SK-N-SH treated with all-trans-retinoic acid at 6 μM for 48 hours (cell line): ENCODE results near the gene CD276.

ENCODE experiments used
- ARNTL ChIP-seq: fragments of 450-650 bp; formaldehyde crosslinking; IDR thresholded peaks from 2 replicates; pipeline ENCODE4 v1.5.0; 2020; ENCODE audit warnings: low read depth, mild to moderate bottlenecking, moderate library complexity, borderline replicate concordance
- RARB ChIP-seq: fragments of 250-450 bp; sonication (Bioruptor Pico); IDR thresholded peaks from 2 replicates; pipeline ENCODE4 v1.8.0; 2021; ENCODE audit warnings: mild to moderate bottlenecking, moderate library complexity
- TOX ChIP-seq: fragments of 250-450 bp; sonication (Bioruptor Pico); IDR thresholded peaks from 2 replicates; pipeline ENCODE4 v1.8.0; 2021; ENCODE audit warnings: mild to moderate bottlenecking, moderate library complexity, borderline replicate concordance
- ZC3H10 ChIP-seq: fragments of 250-450 bp; sonication (Bioruptor Pico); IDR thresholded peaks from 2 replicates; pipeline ENCODE4 v1.5.1; 2021; ENCODE audit warnings: mild to moderate bottlenecking, moderate library complexity
- ZNF565 ChIP-seq: fragments of 450-650 bp; formaldehyde crosslinking; conservative IDR thresholded peaks from 2 replicates; pipeline ENCODE4 v1.5.0; 2020; ENCODE audit warnings: low read depth, mild to moderate bottlenecking, moderate library complexity
- ZNF70 ChIP-seq: fragments of 450-650 bp; formaldehyde crosslinking; IDR thresholded peaks from 2 replicates; pipeline ENCODE4 v1.5.0; 2020; ENCODE audit warnings: mild to moderate bottlenecking, moderate library complexity
- TF ChIP-seq, protein P1 (sequence below): fragments of 250-450 bp; sonication (Bioruptor Pico); IDR thresholded peaks from 2 replicates; pipeline ENCODE4 v1.5.1; 2021; ENCODE audit warnings: mild to moderate bottlenecking, moderate library complexity
- TF ChIP-seq, protein P2 (sequence below): fragments of 250-450 bp; sonication (Bioruptor Pico); IDR thresholded peaks from 2 replicates; pipeline ENCODE4 v1.5.1; 2020; ENCODE audit warnings: low read depth, mild to moderate bottlenecking, moderate library complexity
- TF ChIP-seq, protein P3 (sequence below): fragments of 250-450 bp; sonication (Bioruptor Pico); IDR thresholded peaks from 2 replicates; pipeline ENCODE4 v1.8.0; 2020; ENCODE audit warnings: mild to moderate bottlenecking, moderate library complexity, borderline replicate concordance

DNA sequence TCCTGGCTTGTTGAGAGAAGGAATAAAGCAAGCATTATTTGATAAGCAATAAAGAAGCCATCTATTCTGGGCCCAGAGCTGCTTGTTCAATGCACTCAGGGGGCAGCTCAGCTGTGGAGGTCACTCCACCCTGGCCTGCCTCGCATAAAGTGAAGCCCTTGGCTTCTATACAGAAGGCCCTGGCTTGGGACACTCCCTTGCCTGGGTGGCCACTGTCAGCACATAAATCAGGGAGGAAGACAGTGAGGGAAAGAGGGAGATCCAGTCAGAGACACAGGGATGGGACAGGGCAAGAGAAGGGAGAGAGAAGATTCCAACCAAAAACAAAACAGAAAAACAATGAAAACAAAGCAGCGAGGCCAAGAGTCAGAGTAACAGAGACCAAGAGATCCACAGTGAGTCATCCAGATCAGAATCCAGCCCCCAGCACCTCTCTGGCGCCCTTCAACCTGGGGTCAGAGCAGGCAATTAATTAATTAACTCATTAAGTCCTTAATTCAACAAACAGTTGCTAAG lies 57.2 kb downstream of the CD276 start:
- TF ChIP-seq ZC3H10 (CRISPR knock-in tag) (no peak), ARNTL (CRISPR knock-in tag) (no peak), RARB (CRISPR knock-in tag) (no peak), TOX (CRISPR knock-in tag) (no peak), ZNF565 (CRISPR knock-in tag) (no peak), ZNF70 (CRISPR knock-in tag) (no peak)
- TF ChIP-seq, protein P1, sequence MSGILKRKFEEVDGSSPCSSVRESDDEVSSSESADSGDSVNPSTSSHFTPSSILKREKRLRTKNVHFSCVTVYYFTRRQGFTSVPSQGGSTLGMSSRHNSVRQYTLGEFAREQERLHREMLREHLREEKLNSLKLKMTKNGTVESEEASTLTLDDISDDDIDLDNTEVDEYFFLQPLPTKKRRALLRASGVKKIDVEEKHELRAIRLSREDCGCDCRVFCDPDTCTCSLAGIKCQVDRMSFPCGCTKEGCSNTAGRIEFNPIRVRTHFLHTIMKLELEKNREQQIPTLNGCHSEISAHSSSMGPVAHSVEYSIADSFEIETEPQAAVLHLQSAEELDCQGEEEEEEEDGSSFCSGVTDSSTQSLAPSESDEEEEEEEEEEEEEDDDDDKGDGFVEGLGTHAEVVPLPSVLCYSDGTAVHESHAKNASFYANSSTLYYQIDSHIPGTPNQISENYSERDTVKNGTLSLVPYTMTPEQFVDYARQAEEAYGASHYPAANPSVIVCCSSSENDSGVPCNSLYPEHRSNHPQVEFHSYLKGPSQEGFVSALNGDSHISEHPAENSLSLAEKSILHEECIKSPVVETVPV (CRISPR knock-in tag): no peak
- TF ChIP-seq, protein P2, sequence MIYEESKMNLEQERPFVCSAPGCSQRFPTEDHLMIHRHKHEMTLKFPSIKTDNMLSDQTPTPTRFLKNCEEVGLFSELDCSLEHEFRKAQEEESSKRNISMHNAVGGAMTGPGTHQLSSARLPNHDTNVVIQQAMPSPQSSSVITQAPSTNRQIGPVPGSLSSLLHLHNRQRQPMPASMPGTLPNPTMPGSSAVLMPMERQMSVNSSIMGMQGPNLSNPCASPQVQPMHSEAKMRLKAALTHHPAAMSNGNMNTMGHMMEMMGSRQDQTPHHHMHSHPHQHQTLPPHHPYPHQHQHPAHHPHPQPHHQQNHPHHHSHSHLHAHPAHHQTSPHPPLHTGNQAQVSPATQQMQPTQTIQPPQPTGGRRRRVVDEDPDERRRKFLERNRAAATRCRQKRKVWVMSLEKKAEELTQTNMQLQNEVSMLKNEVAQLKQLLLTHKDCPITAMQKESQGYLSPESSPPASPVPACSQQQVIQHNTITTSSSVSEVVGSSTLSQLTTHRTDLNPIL: no peak
- TF ChIP-seq, protein P3, sequence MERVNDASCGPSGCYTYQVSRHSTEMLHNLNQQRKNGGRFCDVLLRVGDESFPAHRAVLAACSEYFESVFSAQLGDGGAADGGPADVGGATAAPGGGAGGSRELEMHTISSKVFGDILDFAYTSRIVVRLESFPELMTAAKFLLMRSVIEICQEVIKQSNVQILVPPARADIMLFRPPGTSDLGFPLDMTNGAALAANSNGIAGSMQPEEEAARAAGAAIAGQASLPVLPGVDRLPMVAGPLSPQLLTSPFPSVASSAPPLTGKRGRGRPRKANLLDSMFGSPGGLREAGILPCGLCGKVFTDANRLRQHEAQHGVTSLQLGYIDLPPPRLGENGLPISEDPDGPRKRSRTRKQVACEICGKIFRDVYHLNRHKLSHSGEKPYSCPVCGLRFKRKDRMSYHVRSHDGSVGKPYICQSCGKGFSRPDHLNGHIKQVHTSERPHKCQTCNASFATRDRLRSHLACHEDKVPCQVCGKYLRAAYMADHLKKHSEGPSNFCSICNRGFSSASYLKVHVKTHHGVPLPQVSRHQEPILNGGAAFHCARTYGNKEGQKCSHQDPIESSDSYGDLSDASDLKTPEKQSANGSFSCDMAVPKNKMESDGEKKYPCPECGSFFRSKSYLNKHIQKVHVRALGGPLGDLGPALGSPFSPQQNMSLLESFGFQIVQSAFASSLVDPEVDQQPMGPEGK (CRISPR knock-in tag): no peak
